ENCODE results near the gene CSTF1.

GRCh38 chr20:56443654-56444540 is 51.5 kb downstream of the CSTF1 start:
- no peak for TF ChIP-seq RARB (CRISPR knock-in tag; IDR thresholded peaks at IDR 0.05)
- no peak for TF ChIP-seq ZNF565 (CRISPR knock-in tag; conservative IDR thresholded peaks at IDR 0.05; ENCODE audit: low read depth)
- TF ChIP-seq TCF4 (CRISPR knock-in tag; IDR thresholded peaks at IDR 0.05; ENCODE audit: borderline replicate concordance): no peak
- TF ChIP-seq CSRNP3 (CRISPR knock-in tag; IDR thresholded peaks at IDR 0.05): no peak
- no peak for TF ChIP-seq ZFP3 (CRISPR knock-in tag; IDR thresholded peaks at IDR 0.05)
- no peak for TF ChIP-seq PATZ1 (CRISPR knock-in tag; IDR thresholded peaks at IDR 0.05; ENCODE audit: borderline replicate concordance)
- no peak for TF ChIP-seq ARNTL (CRISPR knock-in tag; IDR thresholded peaks at IDR 0.05; ENCODE audit: borderline replicate concordance, low read depth)
